Right cardiac atrium (tissue), 5 donors: ENCODE results near the gene SMC6. TPM values are rescaled to one million over a fixed set of nuclear protein-coding genes. Genes with fewer than 3 reads are reported as not detected.

Experiments
- ATAC-seq, 2 donors: fragments of 200-7000 bp; cut with Tn5 transposase; one replicate each; pipeline versions ENCODE4 v1.8.0 to v1.9.1; 2020; ENCODE audit warnings: moderate library complexity in 2 of 2, mild to moderate bottlenecking in 1 of 2
- DNase-seq, 3 donors: peaks; one replicate each; pipeline ENCODE4 v3.0.0-alpha.2; 2020
- H3K27ac ChIP-seq: one replicate; pipeline ENCODE4 v1.5.1; 2013; ENCODE audit warnings: mild to moderate bottlenecking, low read length, control low read depth, moderate library complexity
- H3K27me3 ChIP-seq: one replicate; pipeline ENCODE4 v1.6.1; 2013; ENCODE audit not compliant: control insufficient read depth, insufficient read depth
- H3K4me1 ChIP-seq: one replicate; pipeline ENCODE4 v1.6.1; 2013; ENCODE audit warnings: low read length; ENCODE audit not compliant: control insufficient read depth, insufficient read depth
- H3K4me3 ChIP-seq: one replicate; pipeline ENCODE4 v1.5.1; 2013; ENCODE audit warnings: low read length, control low read depth
- H3K9me3 ChIP-seq: one replicate; pipeline ENCODE4 v1.6.1; 2013; ENCODE audit warnings: low read length; ENCODE audit not compliant: control insufficient read depth
- WGBS: extraction: QIAGEN DNeasy Blood & Tissue Kit; methylation state at CpG from one replicate; pipeline ENCODE4 v1.1.7; 2013; 5-methylcytosine and 5-hydroxymethylcytosine counted together
- intact Hi-C, 4 donors: fragments of 100-400 bp; cut with DNase I; formaldehyde crosslinking; loops; one replicate each; pipeline versions ENCODE4 v1.11.0 to v1.14.0; 2022 to 2023
- polyA plus RNA-seq: library from polyadenylated mRNA; stranded (reverse); fragments of 200-250 nt; gene quantifications from one replicate; pipeline ENCODE4 v1.2.3, GENCODE V29; 2013
- total RNA-seq, 4 donors: library from RNA; stranded (reverse); fragmentation: NEBNext Ultra II Directional; extraction: Animal tissue kit (Norgen Biotek cat#: 25700); gene quantifications; one replicate each; pipeline ENCODE4 v1.2.1, GENCODE V29; 2021
- donor health status: healthy with polysubstance abuse.
- donor health status: DM: no; HTN: yes; CAD: no.
- donor health status: DM: no; HTN: no; CAD: no.
- donor health status: DM: no; HTN: yes; CAD: no; lungs with severe emphysema.
- donor health status: DM: yes; HTN: yes; CAD: no.

SMC6 gene
- total and polyA plus RNA-seq, 5 donors, result 10.0 to 14.6 (median 12.7) TPM

DNA sequence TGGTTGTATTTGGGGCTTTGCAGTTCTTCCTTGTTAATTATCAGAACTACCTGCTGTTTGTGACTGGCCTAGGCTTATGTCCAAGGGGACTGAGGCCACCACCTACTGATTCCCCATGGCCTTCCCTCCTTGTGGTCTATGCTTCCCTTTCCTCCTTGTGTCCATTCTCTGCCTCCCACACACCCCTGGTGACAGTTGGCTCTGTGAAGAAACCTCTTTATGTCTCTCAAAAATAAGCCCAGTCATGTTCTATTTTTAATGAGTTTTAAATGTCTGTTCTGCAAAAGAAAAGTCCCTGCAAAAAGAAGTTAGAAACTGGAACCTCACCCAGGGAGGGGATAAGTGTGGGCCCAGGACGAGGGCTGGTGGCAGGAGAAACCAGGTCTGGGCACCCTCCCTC lies 105.0 kb downstream of the SMC6 start:
- no peaks in the 10 kb centered on the region for H3K9me3 ChIP-seq
- H3K27ac ChIP-seq, result no peak overlapping the region
- intact Hi-C loops, result loop anchor here in 1 of 4 donors (10.0 kb wide), 1 partner anchor 104 kb away; the partner anchor contains the start of gene VSNL1
- no peaks in the 10 kb centered on the region for H3K27me3 ChIP-seq
- H3K4me3 ChIP-seq, result no peak overlapping the region
- no peak for DNase-seq
- 67% methylated on average over 1 of the region's 1 CpG for WGBS
- ATAC-seq, result no peak
- H3K4me1 ChIP-seq, result peaks cover 3% of the 10 kb centered on the region

GRCh38 chr2:17646838-17647701 lies 106.5 kb downstream of the SMC6 start:
- H3K9me3 ChIP-seq, result no peaks in the 10 kb centered on the region
- DNase-seq (peak in 1 of 3 donors; percentile 49), ATAC-seq (no peak)
- no peak overlapping the region for H3K4me3 ChIP-seq
- intact Hi-C loops, result loop anchor here in 1 of 4 donors (10.0 kb wide), 1 partner anchor 102 kb away; the partner anchor contains the start of gene VSNL1
- H3K4me1 ChIP-seq, result peaks cover 3% of the 10 kb centered on the region
- no peaks in the 10 kb centered on the region for H3K27me3 ChIP-seq
- 53% methylated on average over 5 of the region's 5 CpGs for WGBS
- peak overlapping the region; percentile 72 for H3K27ac ChIP-seq

- intact Hi-C loops, result loop anchor here in 1 of 4 donors (10.0 kb wide), 1 partner anchor 101 kb away; the partner anchor contains the start of gene VSNL1
- no peaks in the 10 kb centered on the region for H3K9me3 ChIP-seq
- H3K4me3 ChIP-seq, result no peak overlapping the region
- no peak for DNase-seq
- H3K27ac ChIP-seq, result no peak overlapping the region
- peaks cover 3% of the 10 kb centered on the region for H3K4me1 ChIP-seq
- 1% methylated on average over 3 of the region's 3 CpGs for WGBS
- H3K27me3 ChIP-seq, result no peaks in the 10 kb centered on the region
- peak; percentile 53 to 71 for ATAC-seq
Observed at GRCh38 chr2:17646081-17646554, 107.5 kb downstream of the SMC6 start.

DNA sequence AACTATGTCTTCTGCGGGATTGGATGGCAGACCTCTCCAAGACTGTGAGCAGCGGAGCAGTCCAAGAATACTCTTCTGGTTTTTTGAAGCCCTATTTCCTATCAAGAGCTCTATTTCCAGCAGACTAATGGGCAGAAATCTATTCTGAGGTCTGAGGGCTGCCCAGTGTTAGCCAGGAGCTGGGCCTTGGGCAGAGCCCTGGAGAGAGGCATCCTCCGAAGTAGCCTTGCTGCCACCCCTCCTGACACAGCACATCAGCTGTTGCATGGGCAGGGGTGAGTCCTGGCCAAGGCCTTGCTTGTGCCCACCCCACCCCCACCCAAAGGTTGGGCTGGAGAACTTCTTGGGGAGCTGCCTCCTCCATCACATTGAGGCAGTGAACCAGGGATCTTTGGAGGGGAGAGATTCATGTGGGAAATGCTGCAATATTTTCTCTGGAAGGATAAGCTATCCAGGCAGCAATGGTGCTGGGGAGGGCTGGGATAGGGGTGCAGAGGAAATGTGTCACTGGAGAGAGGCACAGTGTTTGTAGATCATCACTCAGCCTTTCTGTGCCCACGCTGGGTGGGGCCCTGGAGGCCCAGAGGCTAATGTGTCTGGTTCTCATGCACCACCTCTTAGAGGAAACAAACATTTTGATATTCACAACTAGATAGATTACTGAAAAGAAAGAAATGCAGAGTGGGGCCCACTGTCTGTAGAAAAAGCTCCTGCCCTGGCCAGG lies 108.5 kb downstream of the SMC6 start:
- H3K27ac ChIP-seq, result peak overlapping the region; percentile 9

GRCh38 chr2:17643031-17643615 lies 110.5 kb downstream of the SMC6 start:
- H3K4me1 ChIP-seq, result peaks cover 3% of the 10 kb centered on the region
- no peaks in the 10 kb centered on the region for H3K9me3 ChIP-seq
- ATAC-seq (peak; percentile 58 to 81), DNase-seq (peak in 2 of 3 donors; percentile 52 to 59)
- no peaks in the 10 kb centered on the region for H3K27me3 ChIP-seq
- no peak overlapping the region for H3K27ac ChIP-seq
- no peak overlapping the region for H3K4me3 ChIP-seq
- intact Hi-C loops, result loop anchor here in 1 of 4 donors (10.0 kb wide), 1 partner anchor 98 kb away; the partner anchor contains the start of gene VSNL1
- WGBS, result 58% methylated on average over 6 of the region's 6 CpGs

More for the DNA sequence above, 108.5 kb downstream of the SMC6 start:
- 82% methylated on average over 4 of the region's 4 CpGs for WGBS
- peak in 1 of 3 donors; percentile 37 for DNase-seq
- Histone ChIP-seq H3K27me3 (no peaks in the 10 kb centered on the region), H3K4me1 (peaks cover 3% of the 10 kb centered on the region), H3K9me3 (no peaks in the 10 kb centered on the region), H3K4me3 (no peak overlapping the region)
- intact Hi-C loops, result loop anchor here in 1 of 4 donors (10.0 kb wide), 1 partner anchor 100 kb away; the partner anchor contains the start of gene VSNL1
- no peak for ATAC-seq

- no peaks in the 10 kb centered on the region for H3K9me3 ChIP-seq
- DNase-seq (no peak), ATAC-seq (no peak)
- whole genome bisulfite sequencing, result 89% methylated on average over 2 of the region's 2 CpGs
- H3K27ac ChIP-seq, result no peak overlapping the region
- no peaks in the 10 kb centered on the region for H3K4me1 ChIP-seq
- no peaks in the 10 kb centered on the region for H3K27me3 ChIP-seq
- no peak overlapping the region for H3K4me3 ChIP-seq
- intact Hi-C loops, result loop anchor here in 1 of 4 donors (10.0 kb wide), 1 partner anchor 96 kb away; the partner anchor contains the start of gene VSNL1
Observed at GRCh38 chr2:17640406-17640805, 113.2 kb downstream of the SMC6 start.

- ATAC-seq (no peak), DNase-seq (no peak)
- H3K9me3 ChIP-seq, result no peaks in the 10 kb centered on the region
- H3K27ac ChIP-seq, result no peak overlapping the region
- no peaks in the 10 kb centered on the region for H3K4me1 ChIP-seq
- WGBS, result 86% methylated on average over 7 of the region's 7 CpGs
- H3K4me3 ChIP-seq, result no peak overlapping the region
- no peaks in the 10 kb centered on the region for H3K27me3 ChIP-seq
- intact Hi-C loops, result no loop called here
Observed at GRCh38 chr2:17638196-17638743, 115.3 kb downstream of the SMC6 start.

DNA sequence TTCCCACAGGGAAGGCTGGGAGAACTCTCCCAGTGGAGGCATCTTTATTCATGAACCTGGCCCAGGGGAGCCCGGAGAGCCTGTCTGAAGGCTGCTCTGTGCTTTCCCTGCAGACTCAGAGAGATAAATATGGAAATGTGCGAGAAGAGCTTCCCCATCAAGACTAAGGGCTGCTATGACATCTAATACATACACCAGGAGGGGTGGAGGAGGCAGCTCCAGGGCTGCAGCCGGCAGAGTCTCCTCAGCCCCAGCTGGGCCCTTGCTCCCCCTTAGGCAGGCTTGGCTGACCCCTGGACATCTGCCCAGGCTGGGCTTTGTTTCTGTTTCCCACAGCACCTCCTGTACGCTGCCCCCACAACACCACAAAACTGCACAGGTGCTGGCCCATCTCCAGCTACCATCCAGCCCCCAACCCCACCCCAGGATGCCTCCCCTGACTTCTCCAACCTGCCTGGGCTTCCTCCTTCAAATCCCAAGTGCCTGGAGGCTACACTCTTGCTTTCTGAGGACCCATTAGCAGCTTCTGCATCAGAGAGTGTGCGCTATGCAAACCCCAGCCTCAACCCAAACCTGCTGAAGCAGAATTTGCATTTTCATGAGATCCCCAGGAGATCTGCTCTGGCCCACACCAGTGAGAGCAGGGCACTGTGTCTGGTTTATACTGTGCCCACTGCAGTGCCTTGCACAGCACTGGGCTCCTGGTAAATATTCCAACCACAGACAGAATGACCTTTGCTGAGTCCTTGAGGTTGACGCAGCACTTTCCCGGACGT lies 116.3 kb downstream of the SMC6 start:
- no peaks in the 10 kb centered on the region for H3K9me3 ChIP-seq
- WGBS, result 57% methylated on average over 8 of the region's 8 CpGs
- H3K27ac ChIP-seq, result no peak overlapping the region
- intact Hi-C loops, result no loop called here
- ATAC-seq (peak in 1 of 2 donors; percentile 38), DNase-seq (no peak)
- H3K4me1 ChIP-seq, result no peaks in the 10 kb centered on the region
- H3K27me3 ChIP-seq, result no peaks in the 10 kb centered on the region
- H3K4me3 ChIP-seq, result no peak overlapping the region

- intact Hi-C loops, result no loop called here
- H3K4me3 ChIP-seq, result no peak overlapping the region
- DNase-seq (no peak), ATAC-seq (no peak)
- H3K27ac ChIP-seq, result no peak overlapping the region
- H3K27me3 ChIP-seq, result no peaks in the 10 kb centered on the region
- WGBS, result 94% methylated on average over 3 of the region's 3 CpGs
- H3K4me1 ChIP-seq, result no peaks in the 10 kb centered on the region
- H3K9me3 ChIP-seq, result no peaks in the 10 kb centered on the region
Observed at GRCh38 chr2:17636257-17636656, 117.4 kb downstream of the SMC6 start.

DNA sequence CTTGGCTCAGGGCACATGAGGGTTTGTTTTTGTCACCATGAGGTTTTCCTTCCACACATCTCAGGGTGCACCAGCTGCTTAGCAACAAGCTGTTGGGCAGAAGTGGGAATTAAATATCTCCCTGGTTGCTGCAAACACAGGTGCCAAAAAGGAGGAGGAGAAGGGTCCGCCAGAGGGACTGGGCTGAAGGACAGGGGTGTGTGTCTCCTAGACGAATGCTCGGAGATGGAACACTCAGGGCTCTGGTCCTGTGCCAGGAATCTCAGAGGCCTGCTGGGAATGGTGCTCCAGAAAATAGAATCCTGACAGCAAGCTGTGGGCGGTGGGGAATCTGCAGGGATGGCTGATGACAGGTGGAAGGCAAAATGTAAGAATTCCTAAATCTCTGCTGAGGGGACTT lies 118.6 kb downstream of the SMC6 start:
- peak in 2 of 3 donors; percentile 30 to 68 for DNase-seq
- intact Hi-C loops, result no loop called here
- no peaks in the 10 kb centered on the region for H3K4me1 ChIP-seq
- ATAC-seq, result peak; percentile 37 to 51
- H3K9me3 ChIP-seq, result no peaks in the 10 kb centered on the region
- H3K4me3 ChIP-seq, result no peak overlapping the region
- no peaks in the 10 kb centered on the region for H3K27me3 ChIP-seq
- no peak overlapping the region for H3K27ac ChIP-seq
- 40% methylated on average over 4 of the region's 4 CpGs for WGBS
